GM18858 (cell line): ENCODE data around the gene MS4A5.

Source experiments
- ATAC-seq: cut with Tn5 transposase; IDR thresholded peaks from one replicate; pipeline ENCODE4 v1.9.1; 2021; ENCODE audit not compliant: unreplicated experiment

The MS4A5 gene

GRCh38 chr11:60477035-60477445 lies 47.7 kb downstream of the MS4A5 start:
- ATAC-seq, result peak; percentile 47

GRCh38 chr11:60482361-60482760 lies 53.0 kb downstream of the MS4A5 start:
- ATAC-seq, result no peak

GRCh38 chr11:60485987-60486386 lies 56.6 kb downstream of the MS4A5 start:
- peak; percentile 92 for ATAC-seq

- ATAC-seq, result no peak
These were observed 63.2 kb downstream of the MS4A5 start, which contains the start of gene MS4A12 for GRCh38 chr11:60492488-60493009. Gene MS4A12 (plus strand): TSS chr11:60492778. CDS start chr11:60497319, 4,541 bp downstream.

- ATAC-seq, result no peak
These were observed 64.1 kb downstream of the MS4A5 start for GRCh38 chr11:60493454-60493853.
